Measurements from ENCODE around the gene FARS2.

The FARS2 gene

GRCh38 chr6:5279891-5280338 is 18.6 kb downstream of the FARS2 start:
- DNase-seq (ENCODE audit: extremely low read depth, low read depth): no peak
- no peak for TF ChIP-seq CTCF (IDR thresholded peaks at IDR 0.05; ENCODE audit: low read depth, low read length, missing control alignments)
- H3K4me3 ChIP-seq (replicated peaks; ENCODE audit: low read depth, low read length): no peak overlapping the region

DNA sequence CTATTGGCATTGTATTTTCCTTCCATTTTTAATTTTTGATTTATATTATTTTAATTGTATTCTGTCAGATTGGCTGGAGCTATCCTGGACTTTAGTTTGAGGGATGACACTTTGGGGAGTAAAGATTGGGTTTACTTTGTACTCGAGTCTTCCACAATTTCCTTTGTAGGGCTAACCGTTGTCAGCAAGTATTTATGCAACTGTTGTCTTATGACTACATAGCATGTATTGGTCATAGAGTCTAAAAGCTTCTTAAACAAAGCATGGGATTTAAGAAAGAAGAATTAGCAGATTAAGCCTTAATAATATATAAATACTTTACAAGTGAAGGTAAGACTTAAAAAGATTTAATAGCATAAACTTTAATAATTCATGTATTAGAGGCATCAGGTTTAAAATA is 19.6 kb downstream of the FARS2 start:
- no peak for TF ChIP-seq CTCF (IDR thresholded peaks at IDR 0.05; ENCODE audit: low read depth, low read length, missing control alignments)
- DNase-seq (ENCODE audit: extremely low read depth, low read depth): no peak
- H3K4me3 ChIP-seq (replicated peaks; ENCODE audit: low read depth, low read length): no peak overlapping the region

- no peak for TF ChIP-seq CTCF (IDR thresholded peaks at IDR 0.05; ENCODE audit: low read depth, low read length, missing control alignments)
- DNase-seq (ENCODE audit: extremely low read depth, low read depth): no peak
- H3K4me3 ChIP-seq (replicated peaks; ENCODE audit: low read depth, low read length): no peak overlapping the region
These were observed 20.9 kb downstream of the FARS2 start for GRCh38 chr6:5282191-5282623.

GRCh38 chr6:5285081-5285480 is 23.8 kb downstream of the FARS2 start:
- DNase-seq (ENCODE audit: extremely low read depth, low read depth): no peak
- H3K4me3 ChIP-seq (replicated peaks; ENCODE audit: low read depth, low read length): no peak overlapping the region
- no peak for TF ChIP-seq CTCF (IDR thresholded peaks at IDR 0.05; ENCODE audit: low read depth, low read length, missing control alignments)

DNA sequence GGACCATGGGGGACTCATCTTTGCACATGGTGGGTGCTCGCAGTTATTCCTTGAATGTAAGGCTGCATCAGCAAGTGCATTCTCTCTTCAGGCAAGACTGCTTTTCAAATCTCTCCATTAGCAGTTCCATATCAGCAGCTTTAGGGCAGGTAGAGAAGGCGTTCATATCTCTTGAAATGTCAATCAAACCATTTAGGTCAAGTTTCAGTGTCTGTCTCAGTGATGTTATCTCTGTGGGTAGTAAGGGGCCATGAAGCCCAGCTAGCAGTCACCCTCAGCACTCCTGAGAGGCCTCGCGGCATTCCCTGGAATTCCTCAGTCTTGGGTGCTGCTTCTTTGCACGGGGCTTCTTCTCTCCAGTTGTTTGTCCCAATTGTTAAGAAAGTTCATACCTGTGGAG is 24.2 kb downstream of the FARS2 start:
- DNase-seq (ENCODE audit: extremely low read depth, low read depth): no peak
- H3K4me3 ChIP-seq (replicated peaks; ENCODE audit: low read depth, low read length): no peak overlapping the region
- no peak for TF ChIP-seq CTCF (IDR thresholded peaks at IDR 0.05; ENCODE audit: low read depth, low read length, missing control alignments)

- no peak overlapping the region for H3K4me3 ChIP-seq (replicated peaks; ENCODE audit: low read depth, low read length)
- DNase-seq (ENCODE audit: extremely low read depth, low read depth): no peak
- no peak for TF ChIP-seq CTCF (IDR thresholded peaks at IDR 0.05; ENCODE audit: low read depth, low read length, missing control alignments)
These were observed 25.5 kb downstream of the FARS2 start for GRCh38 chr6:5286780-5287179.
